GM21825 (cell line): ENCODE results near the gene PRKD1.
"Not testable (repeated sequence)": the region's sequence is repeated elsewhere in the genome, so short reads cannot be mapped to it uniquely, and the experiment has no call there.

Source experiments
- ATAC-seq: cut with Tn5 transposase; IDR thresholded peaks from one replicate; pipeline ENCODE4 v1.9.1; 2021; ENCODE audit warnings: mild to moderate bottlenecking, moderate library complexity; ENCODE audit not compliant: unreplicated experiment

The PRKD1 gene

GRCh38 chr14:29905543-29905942 is 22.1 kb downstream of the PRKD1 start:
- ATAC-seq, result no peak

GRCh38 chr14:29900609-29901350 is 26.9 kb downstream of the PRKD1 start:
- ATAC-seq, result no peak

DNA sequence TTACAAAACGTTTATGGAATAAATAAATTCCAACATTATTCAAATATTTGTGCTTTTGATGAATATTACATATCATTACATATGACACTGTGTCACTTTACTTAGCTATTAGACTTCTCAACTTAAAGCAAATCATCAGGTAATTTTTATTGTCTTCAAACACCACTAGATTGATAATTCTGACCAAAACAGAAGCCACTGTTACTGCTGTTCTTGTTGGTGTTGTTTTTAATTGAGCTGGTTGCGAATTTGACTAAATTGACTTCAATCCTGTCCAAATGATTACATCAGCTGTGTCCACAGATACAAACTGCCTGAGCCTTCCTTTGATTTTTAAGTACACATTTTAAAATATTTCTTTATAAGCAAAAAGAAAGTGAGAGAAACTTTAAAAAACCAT is 29.2 kb downstream of the PRKD1 start:
- no peak for ATAC-seq

DNA sequence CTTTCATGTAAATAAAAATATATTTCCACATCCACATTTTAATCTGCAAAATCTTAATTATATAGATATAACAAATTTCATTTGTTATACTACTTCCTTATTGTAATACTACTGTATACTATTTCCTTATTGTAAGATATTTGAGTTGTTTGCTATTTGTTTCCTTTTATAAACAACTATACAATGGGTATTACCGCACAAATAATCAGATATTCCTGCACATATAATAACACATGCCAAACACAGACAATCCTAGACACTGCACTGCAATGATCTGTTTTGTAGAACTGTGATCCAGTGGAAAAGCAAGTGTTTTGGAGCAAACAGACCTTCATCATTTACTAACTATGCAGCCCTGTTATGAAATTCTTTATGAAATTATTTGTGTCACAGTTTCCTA is 30.5 kb downstream of the PRKD1 start:
- no peak for ATAC-seq

DNA sequence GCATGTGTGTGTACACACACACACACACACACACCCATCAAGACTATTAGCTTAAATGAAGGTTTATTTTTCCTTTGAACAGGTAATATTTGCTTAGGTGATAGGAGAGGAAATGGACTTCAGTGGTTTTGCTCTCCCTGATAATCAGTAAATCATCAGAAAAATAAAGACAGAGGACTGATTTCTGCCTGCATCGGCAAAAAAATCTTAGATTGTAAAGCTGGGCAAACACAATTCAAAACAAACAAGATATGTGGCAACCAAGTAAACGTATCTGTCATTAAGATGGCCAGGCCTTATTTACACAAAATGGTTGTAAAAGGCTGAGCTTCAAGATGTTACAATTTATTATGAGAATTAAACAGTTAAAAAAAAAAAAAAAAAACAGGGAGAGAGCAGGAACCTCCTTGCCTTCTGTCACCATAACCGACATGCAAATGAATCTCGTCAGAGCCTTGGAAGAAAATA is 31.3 kb downstream of the PRKD1 start:
- ATAC-seq, result no peak

DNA sequence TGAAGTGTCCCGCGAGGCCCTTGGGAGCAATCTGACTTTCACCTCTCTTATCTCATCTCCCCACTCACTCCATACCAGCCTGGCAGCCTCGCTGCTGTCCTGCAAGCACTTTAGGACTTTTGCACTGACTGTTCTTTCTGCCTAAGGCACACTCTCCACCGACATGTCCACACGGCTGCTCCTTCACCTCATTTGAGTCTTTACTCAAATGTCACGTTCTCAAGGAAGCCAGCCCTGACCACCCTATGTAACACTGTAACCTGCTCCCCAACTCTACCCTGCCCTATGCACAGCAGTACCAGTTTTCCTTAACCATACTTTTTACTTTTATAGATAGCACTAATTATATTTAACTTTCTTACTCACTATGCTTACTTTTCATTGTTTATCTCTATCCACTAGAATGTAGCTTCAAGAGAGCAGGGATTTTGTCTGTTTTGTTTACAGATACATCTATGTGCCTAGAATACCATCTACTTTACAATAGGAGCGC is 32.0 kb downstream of the PRKD1 start:
- no peak for ATAC-seq

GRCh38 chr14:29893989-29894388 is 33.7 kb downstream of the PRKD1 start:
- no peak for ATAC-seq

DNA sequence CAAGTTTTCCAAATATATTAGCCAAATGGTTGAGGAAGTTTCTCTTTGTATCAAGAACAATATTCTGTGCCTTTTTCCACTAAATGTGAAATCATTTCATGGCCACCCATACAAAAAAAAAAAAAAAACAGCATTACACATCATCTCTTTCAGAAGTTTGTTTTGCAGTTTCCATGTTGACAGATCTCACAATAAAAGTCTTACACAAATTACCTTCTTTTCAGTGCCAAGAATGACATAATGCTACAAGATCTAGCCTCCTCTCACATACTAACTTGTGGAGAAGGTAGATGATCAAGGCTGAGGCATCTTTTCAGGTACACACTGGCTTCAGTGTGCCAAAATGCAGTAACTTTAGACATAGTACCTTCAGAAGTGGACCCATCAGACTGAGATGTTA is 35.3 kb downstream of the PRKD1 start:
- ATAC-seq, result no peak

GRCh38 chr14:29885988-29886387 is 41.7 kb downstream of the PRKD1 start:
- ATAC-seq, result no peak

- no peak for ATAC-seq
Measured at GRCh38 chr14:29868000-29868399, 59.6 kb downstream of the PRKD1 start.

DNA sequence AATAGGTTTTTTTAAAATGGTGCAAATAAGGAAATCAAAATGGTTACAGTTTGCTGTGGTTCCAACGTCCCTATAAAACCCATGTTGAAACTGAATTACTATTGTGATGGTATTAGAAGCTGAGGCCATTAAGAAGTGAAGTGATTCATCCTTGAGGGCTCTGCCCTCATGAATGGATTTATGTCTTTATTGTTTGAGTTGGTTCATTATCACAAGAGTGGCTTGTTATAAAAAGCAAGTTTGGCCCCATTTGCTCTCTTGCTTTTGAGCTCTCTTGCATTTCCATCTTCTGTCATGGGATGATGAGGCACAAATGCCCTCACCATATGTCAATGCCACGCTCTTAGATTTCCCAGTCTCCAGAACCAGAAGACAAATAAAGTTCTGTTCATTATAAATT is 62.3 kb downstream of the PRKD1 start:
- ATAC-seq, result no peak

DNA sequence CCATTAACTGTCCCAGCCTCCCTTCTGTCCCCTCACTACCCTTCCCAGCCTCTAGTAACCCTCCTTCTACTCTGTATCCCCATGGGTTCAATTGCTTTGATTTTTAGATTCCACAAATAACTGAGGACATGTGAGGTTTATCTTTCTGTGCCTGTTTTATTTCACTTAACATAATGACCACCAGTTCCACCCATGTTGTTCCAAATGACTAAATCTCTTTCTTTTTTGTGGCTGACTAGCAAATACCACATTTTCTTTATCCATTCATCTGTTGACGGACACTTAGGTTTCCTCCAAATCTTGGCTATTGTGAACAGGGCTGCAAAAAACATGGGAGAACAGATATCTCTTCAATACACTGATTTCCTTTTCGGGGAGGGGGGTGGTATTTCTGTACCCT is 65.7 kb downstream of the PRKD1 start:
- ATAC-seq, result no peak

DNA sequence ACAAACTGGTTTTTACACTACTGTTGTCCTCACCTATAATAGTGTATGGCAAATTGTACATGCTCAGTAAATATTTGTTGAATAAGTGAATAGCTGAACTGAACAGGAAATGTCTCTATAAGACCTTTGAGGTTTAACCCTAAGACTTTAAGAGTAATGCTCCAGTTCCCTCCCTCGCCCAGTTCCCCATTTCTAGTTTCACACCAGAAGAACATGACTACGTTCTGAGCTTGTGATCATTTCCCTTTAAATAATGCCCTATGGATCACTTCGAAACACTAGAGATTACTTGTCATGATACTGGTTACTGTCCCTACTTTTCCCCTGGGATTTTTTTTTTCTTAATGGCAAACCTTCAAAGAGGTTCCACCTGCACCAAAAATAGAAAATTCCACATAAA is 69.3 kb downstream of the PRKD1 start:
- ATAC-seq, result peak; percentile 90

DNA sequence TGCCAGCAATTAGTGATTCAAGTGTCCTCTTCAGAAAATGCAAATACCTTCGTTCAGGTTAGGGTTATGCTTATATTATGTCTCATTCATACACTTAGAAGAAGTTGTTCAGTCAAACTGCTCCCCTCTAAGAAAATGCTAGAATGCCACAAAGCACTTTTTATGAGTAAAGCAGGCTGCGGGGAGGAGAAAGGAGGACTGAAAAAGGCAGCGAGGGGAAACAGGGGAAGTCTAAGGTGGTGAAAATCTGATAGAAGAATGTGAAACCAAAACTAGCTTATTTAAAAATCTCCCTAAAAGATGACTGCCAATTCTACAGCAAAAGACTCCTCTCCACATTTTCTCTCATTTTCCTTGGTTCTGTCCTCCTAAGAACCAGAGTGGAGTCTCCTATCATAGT is 70.1 kb downstream of the PRKD1 start:
- peak; percentile 80 for ATAC-seq

DNA sequence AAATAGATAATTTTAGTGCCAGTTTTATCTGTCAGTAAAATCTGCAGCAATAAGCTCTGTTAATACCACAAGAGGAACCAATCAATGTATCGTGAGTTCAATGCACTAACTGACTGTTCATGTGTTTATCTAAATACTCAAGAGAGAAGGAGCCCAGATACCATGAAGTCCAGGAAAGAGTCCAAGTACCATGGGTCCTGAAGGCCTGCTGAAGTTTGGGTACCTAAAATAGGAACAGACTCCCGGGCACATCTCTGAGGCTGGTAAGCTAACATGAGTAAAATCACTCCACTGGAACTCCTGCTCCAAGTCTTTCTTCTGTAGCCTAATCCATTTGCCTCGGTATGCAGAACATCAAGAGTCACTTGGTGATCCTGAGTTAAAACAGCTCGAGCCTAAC is 71.1 kb downstream of the PRKD1 start:
- ATAC-seq, result no peak

DNA sequence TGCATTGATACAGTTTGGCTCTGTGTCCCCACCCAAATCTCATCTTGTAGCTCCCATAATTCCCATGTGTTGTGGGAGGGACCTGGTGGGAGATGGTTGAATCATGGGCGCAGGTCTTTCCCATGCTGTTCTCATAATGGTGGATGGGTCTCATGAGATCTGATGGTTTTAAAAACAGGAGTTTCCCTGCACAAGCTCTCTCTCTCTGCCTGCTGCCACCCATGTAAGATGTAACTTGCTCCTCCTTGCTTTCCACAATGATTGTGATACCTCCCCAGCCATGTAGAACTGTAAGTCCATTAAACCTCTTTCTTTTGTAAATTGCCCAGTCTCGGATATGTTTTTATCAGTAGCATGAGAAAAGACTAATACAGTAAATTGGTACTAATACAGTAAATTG is 74.0 kb downstream of the PRKD1 start:
- not testable (repeated sequence) for ATAC-seq

- no peak for ATAC-seq
Measured at GRCh38 chr14:29853272-29853671, 74.4 kb downstream of the PRKD1 start.

GRCh38 chr14:29851397-29851796 is 76.2 kb downstream of the PRKD1 start:
- ATAC-seq, result no peak

- ATAC-seq, result no peak
Measured at GRCh38 chr14:29847056-29847380, 80.6 kb downstream of the PRKD1 start.

GRCh38 chr14:29846339-29847055 is 81.2 kb downstream of the PRKD1 start:
- peak; percentile 71 for ATAC-seq

DNA sequence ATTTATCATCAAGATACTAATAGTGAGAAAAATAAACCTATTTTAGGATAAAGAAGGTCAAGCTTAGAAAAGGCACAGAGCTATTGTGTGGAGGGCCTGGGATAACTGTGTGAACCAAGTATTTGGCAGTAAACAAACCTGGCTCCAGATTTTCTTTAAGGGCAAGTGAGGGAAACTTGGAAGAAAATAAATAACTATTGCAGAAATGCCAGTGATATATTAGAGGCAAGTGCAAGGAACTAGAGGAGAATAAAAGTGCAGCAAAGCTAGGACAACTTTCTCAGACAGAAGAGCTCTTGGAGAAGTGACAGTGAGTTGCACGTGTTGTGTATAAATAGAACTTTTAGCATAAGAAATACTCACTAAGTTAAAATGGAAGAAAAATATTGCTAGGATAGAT is 83.7 kb downstream of the PRKD1 start:
- no peak for ATAC-seq

DNA sequence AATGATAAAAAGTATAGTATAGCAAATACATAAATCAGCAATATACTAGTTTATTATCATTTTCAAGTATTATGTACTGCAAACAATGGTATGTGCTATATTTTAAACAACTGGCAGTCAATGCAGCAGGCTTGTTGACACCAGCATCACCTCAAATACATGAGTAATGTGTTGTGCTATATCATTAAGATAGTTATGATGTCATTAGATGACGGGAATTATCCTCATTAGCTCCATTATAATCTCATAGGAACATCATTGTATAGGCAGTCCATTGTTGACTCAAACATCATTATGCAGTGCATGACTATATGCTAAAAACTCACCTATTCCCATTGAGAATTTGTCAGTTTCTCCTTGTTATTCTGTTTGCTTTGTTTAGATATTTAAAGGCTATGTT is 85.4 kb downstream of the PRKD1 start:
- no peak for ATAC-seq
